Heart left ventricle (tissue), 13 donors: ENCODE measurements around the gene RIC3.

Source experiments
- POLR2A ChIP-seq, 2 donors: fragments of 450-650 bp; IDR thresholded peaks; one replicate each; pipeline ENCODE4 v1.6.1; 2017; ENCODE audit warnings: antibody characterized with exemption in 2 of 2, mild to moderate bottlenecking in 2 of 2, moderate library complexity in 2 of 2
- TF ChIP-seq, protein P1 (sequence below), 12 donors: fragments of 200-600 bp; sonication (generic) in 4 of 12; IDR thresholded peaks; one replicate each; pipeline versions ENCODE4 v1.5.0 to v1.8.0; 2018 to 2022; ENCODE audit warnings: antibody characterized with exemption in 12 of 12, mild to moderate bottlenecking in 5 of 12
- donor health status: ischemic (EF 13 %, LVEDD 7.1; RV severe dilation, severe dysfunction).
- donor health status: DM: no; HTN: yes; CAD: no.
- donor health status: DM: no; HTN: no; CAD: no.
- donor health status: ischemic (EF 25% LVEDD 6.9; RV normal size, moderate dysfunction).
- donor health status: ischemic (EF 25% LVEDD 5.7; RV mildly dilated, moderate dysfunction).
- donor health status: ischemic (EF 35%, LVEDD 5.7; RV mildly dilated, moderate dysfunction).
- donor health status: nonischemic (EF 11% LVEDD 7.7; RV severe dilation, severe dysfunction).
- donor health status: DM: yes; HTN: yes; CAD: no.
- donor health status: PGD.
- donor health status: ischemic (EF 29% LVEDD 5.4; RV normal size, mild dysfunction).
- donor health status: nonischemic (EF 23%, LVEDD 6.1; RV moderate dilation, normal function).

DNA sequence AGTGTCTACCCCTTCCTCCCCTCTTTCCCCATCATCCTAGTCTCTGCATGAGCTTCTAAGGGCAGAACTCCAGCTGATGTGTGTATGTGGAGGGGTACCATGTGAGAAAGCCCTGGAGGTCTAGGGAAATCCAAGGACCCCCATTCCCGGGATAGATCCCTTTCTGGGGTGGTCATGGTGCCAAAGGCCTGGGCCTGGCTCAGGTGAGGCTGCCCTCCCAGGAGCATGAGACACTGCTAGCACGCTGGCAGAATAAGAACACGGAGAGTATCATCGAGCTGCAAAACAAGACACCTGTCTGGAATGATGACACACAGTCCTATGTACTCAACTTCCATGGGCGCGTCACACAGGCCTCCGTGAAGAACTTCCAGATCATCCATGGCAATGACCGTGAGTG, 68.2 kb downstream of the RIC3 start:
- TF ChIP-seq, protein P1, sequence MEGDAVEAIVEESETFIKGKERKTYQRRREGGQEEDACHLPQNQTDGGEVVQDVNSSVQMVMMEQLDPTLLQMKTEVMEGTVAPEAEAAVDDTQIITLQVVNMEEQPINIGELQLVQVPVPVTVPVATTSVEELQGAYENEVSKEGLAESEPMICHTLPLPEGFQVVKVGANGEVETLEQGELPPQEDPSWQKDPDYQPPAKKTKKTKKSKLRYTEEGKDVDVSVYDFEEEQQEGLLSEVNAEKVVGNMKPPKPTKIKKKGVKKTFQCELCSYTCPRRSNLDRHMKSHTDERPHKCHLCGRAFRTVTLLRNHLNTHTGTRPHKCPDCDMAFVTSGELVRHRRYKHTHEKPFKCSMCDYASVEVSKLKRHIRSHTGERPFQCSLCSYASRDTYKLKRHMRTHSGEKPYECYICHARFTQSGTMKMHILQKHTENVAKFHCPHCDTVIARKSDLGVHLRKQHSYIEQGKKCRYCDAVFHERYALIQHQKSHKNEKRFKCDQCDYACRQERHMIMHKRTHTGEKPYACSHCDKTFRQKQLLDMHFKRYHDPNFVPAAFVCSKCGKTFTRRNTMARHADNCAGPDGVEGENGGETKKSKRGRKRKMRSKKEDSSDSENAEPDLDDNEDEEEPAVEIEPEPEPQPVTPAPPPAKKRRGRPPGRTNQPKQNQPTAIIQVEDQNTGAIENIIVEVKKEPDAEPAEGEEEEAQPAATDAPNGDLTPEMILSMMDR (IDR thresholded peaks at IDR 0.05): no peak
- TF ChIP-seq POLR2A (IDR thresholded peaks at IDR 0.05): no peak
